DOHH2 (cell line): Measurements from ENCODE around the gene TLX2.

Experiments used
- H3F3A ChIP-seq: fragments of 200-600 bp; sonication (generic), shearing (Covaris generic); 2 replicates; pipeline ENCODE4 v1.6.0; 2016; ENCODE audit warnings: antibody characterized with exemption, mild to moderate bottlenecking; ENCODE audit not compliant: control insufficient read depth, insufficient read depth
- H3K27ac ChIP-seq: fragments of 200-600 bp; sonication (generic); 2 replicates; pipeline ENCODE4 v1.5.1; 2014; ENCODE audit warnings: low read depth, mild to moderate bottlenecking, low read length, moderate library complexity
- H3K27me3 ChIP-seq: fragments of 200-600 bp; sonication (generic); 2 replicates; pipeline ENCODE4 v1.6.1; 2014; ENCODE audit warnings: mild to moderate bottlenecking, low read length, mixed read lengths; ENCODE audit not compliant: control insufficient read depth
- H3K36me3 ChIP-seq: fragments of 200-600 bp; sonication (generic); 2 replicates; pipeline ENCODE4 v1.6.1; 2014; ENCODE audit warnings: mild to moderate bottlenecking, low read length, moderate library complexity, mixed read lengths; ENCODE audit not compliant: control insufficient read depth
- H3K4me1 ChIP-seq: fragments of 200-600 bp; sonication (generic); 2 replicates; pipeline ENCODE4 v1.6.1; 2014; ENCODE audit warnings: mild to moderate bottlenecking, low read length, mixed read lengths; ENCODE audit not compliant: control insufficient read depth
- H3K4me2 ChIP-seq: fragments of 200-600 bp; sonication (generic); 2 replicates; pipeline ENCODE4 v1.6.0; 2014; ENCODE audit warnings: mild to moderate bottlenecking, low read length, moderate library complexity
- H3K4me3 ChIP-seq: fragments of 200-600 bp; sonication (generic); 2 replicates; pipeline ENCODE4 v1.5.1; 2014; ENCODE audit warnings: mild to moderate bottlenecking, low read length, mixed read lengths
- H3K79me2 ChIP-seq: fragments of 200-600 bp; sonication (generic); 2 replicates; pipeline ENCODE4 v1.6.1; 2014; ENCODE audit warnings: mild to moderate bottlenecking, low read length, mixed read lengths; ENCODE audit not compliant: control insufficient read depth
- H3K9me2 ChIP-seq: fragments of 200-600 bp; sonication (generic); replicated peaks from 2 replicates; pipeline ENCODE4 v1.6.1; 2014; ENCODE audit warnings: mild to moderate bottlenecking, low read length, mixed read lengths; ENCODE audit not compliant: control insufficient read depth
- H3K9me3 ChIP-seq: fragments of 200-600 bp; sonication (generic); 2 replicates; pipeline ENCODE4 v1.6.1; 2014; ENCODE audit warnings: antibody characterized with exemption, low read length, mixed read lengths; ENCODE audit not compliant: control insufficient read depth, insufficient read depth
- H4K20me1 ChIP-seq: fragments of 200-600 bp; sonication (generic); 2 replicates; pipeline ENCODE4 v1.6.0; 2014; ENCODE audit warnings: low read depth, mild to moderate bottlenecking, antibody characterized with exemption, low read length, moderate library complexity; ENCODE audit not compliant: control insufficient read depth, insufficient read depth
- EZH2phosphoT487 ChIP-seq: fragments of 200-600 bp; sonication (generic); IDR thresholded peaks from 2 replicates; pipeline ENCODE4 v1.6.1; 2017; ENCODE audit warnings: borderline replicate concordance, mild to moderate bottlenecking, antibody characterized with exemption, low read length, moderate library complexity, mixed read lengths
- TF ChIP-seq, protein P1 (sequence below): fragments of 200-600 bp; sonication (generic); IDR thresholded peaks from one replicate; pipeline ENCODE4 v1.5.1; 2014; ENCODE audit warnings: antibody characterized with exemption, mild to moderate bottlenecking, low read depth, low read length; ENCODE audit not compliant: poor library complexity, severe bottlenecking

Gene TLX2

DNA sequence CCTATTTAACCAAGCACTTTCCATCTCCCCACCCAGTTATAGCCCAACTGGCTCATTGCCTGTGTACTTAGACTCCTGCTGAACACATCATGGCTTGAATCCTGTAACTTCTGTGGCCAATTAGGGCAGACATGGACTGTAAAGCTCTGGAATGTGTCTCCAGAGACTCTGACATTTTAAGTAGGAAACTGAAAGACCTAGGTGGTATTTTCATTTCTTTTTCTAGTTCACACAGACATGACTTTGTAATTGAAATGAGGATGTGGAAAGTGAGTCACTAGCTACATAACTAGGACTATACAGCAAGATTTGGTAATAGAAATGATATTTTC is 52.5 kb downstream of the TLX2 start:
- H3K79me2 ChIP-seq, result no peaks in the 10 kb centered on the region
- H3K4me2 ChIP-seq, result no peak overlapping the region
- H3K36me3 ChIP-seq, result no peaks in the 10 kb centered on the region
- no peak overlapping the region for H3K27ac ChIP-seq
- no peaks in the 10 kb centered on the region for H4K20me1 ChIP-seq
- H3K4me1 ChIP-seq, result peaks cover 13% of the 10 kb centered on the region
- peaks cover 8% of the 10 kb centered on the region; the same call in 1 of the 2 replicates for H3K27me3 ChIP-seq
- H3F3A ChIP-seq, result no peaks in the 10 kb centered on the region
- H3K9me2 ChIP-seq, result no peaks in the 10 kb centered on the region
- no peaks in the 10 kb centered on the region for H3K9me3 ChIP-seq
- TF ChIP-seq, protein P1, sequence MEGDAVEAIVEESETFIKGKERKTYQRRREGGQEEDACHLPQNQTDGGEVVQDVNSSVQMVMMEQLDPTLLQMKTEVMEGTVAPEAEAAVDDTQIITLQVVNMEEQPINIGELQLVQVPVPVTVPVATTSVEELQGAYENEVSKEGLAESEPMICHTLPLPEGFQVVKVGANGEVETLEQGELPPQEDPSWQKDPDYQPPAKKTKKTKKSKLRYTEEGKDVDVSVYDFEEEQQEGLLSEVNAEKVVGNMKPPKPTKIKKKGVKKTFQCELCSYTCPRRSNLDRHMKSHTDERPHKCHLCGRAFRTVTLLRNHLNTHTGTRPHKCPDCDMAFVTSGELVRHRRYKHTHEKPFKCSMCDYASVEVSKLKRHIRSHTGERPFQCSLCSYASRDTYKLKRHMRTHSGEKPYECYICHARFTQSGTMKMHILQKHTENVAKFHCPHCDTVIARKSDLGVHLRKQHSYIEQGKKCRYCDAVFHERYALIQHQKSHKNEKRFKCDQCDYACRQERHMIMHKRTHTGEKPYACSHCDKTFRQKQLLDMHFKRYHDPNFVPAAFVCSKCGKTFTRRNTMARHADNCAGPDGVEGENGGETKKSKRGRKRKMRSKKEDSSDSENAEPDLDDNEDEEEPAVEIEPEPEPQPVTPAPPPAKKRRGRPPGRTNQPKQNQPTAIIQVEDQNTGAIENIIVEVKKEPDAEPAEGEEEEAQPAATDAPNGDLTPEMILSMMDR, result no peak
- no peak for TF ChIP-seq EZH2phosphoT487
- no peak overlapping the region for H3K4me3 ChIP-seq
